Astrocyte (in vitro differentiated cells and primary cell): ENCODE results near the gene SERPINE1. TPM values are rescaled to one million over a fixed set of nuclear protein-coding genes. Genes with fewer than 3 reads are reported as not detected.

Experiments used
- DNase-seq: peaks from one replicate; pipeline ENCODE4 v3.0.0-alpha.2; 2010; ENCODE audit warnings: low read depth
- FAIRE-seq: peaks from 2 replicates; lab custom pipeline; 2011; peaks lifted over from hg19 to GRCh38; lab: Jason Lieb, UNC
- H2AFZ ChIP-seq: 2 replicates; pipeline ENCODE4 v1.6.0; 2012; ENCODE audit warnings: low read depth, low read length, inconsistent platforms
- H3K27ac ChIP-seq: 2 replicates; pipeline ENCODE4 v1.5.1; 2011; ENCODE audit warnings: low read depth, low read length, inconsistent platforms
- H3K27me3 ChIP-seq: 2 replicates; pipeline ENCODE4 v1.6.0; 2011; ENCODE audit warnings: low read length, inconsistent platforms; ENCODE audit not compliant: insufficient read depth
- H3K36me3 ChIP-seq: 2 replicates; pipeline ENCODE4 v1.5.1; 2011; ENCODE audit warnings: low read length, inconsistent platforms; ENCODE audit not compliant: insufficient read depth
- H3K4me1 ChIP-seq: 2 replicates; pipeline ENCODE4 v1.5.1; 2011; ENCODE audit warnings: low read length, inconsistent platforms; ENCODE audit not compliant: insufficient read depth
- H3K4me2 ChIP-seq: 2 replicates; pipeline ENCODE4 v1.6.0; 2012; ENCODE audit warnings: low read length, inconsistent platforms
- H3K4me3 ChIP-seq: 2 replicates; pipeline ENCODE4 v1.5.1; 2011; ENCODE audit warnings: low read depth, mild to moderate bottlenecking, low read length, inconsistent platforms; ENCODE audit not compliant: insufficient read depth
- H3K79me2 ChIP-seq: 2 replicates; pipeline ENCODE4 v1.6.0; 2012; ENCODE audit warnings: mild to moderate bottlenecking, low read length, inconsistent platforms; ENCODE audit not compliant: insufficient read depth
- H3K9ac ChIP-seq: 2 replicates; pipeline ENCODE4 v1.6.0; 2012; ENCODE audit warnings: mild to moderate bottlenecking, low read length, inconsistent platforms
- H3K9me3 ChIP-seq: 2 replicates; pipeline ENCODE4 v1.5.1; 2012; ENCODE audit warnings: low read depth, mild to moderate bottlenecking, low read length, inconsistent platforms; ENCODE audit not compliant: insufficient read depth
- H4K20me1 ChIP-seq: 2 replicates; pipeline ENCODE4 v1.6.0; 2012; ENCODE audit warnings: low read length, inconsistent platforms; ENCODE audit not compliant: insufficient read depth
- H3K27ac Mint-ChIP-seq: one replicate; pipeline ENCODE4 v1.8.0; 2021; ENCODE audit warnings: mild to moderate bottlenecking, mixed read lengths; ENCODE audit not compliant: unreplicated experiment
- H3K27me3 Mint-ChIP-seq: one replicate; pipeline ENCODE4 v1.8.0; 2021; ENCODE audit warnings: low read depth, mixed read lengths; ENCODE audit not compliant: unreplicated experiment
- H3K36me3 Mint-ChIP-seq: one replicate; pipeline ENCODE4 v1.8.0; 2021; ENCODE audit warnings: low read depth, mixed read lengths; ENCODE audit not compliant: unreplicated experiment
- H3K4me1 Mint-ChIP-seq: one replicate; pipeline ENCODE4 v1.8.0; 2021; ENCODE audit warnings: low read depth, mixed read lengths; ENCODE audit not compliant: unreplicated experiment
- H3K4me3 Mint-ChIP-seq: one replicate; pipeline ENCODE4 v1.8.0; 2021; ENCODE audit warnings: mild to moderate bottlenecking, moderate library complexity, mixed read lengths; ENCODE audit not compliant: unreplicated experiment
- H3K9me3 Mint-ChIP-seq: one replicate; pipeline ENCODE4 v1.8.0; 2021; ENCODE audit warnings: mild to moderate bottlenecking, mixed read lengths; ENCODE audit not compliant: unreplicated experiment
- EZH2 ChIP-seq: IDR thresholded peaks from 2 replicates; pipeline ENCODE4 v1.6.1; 2012; ENCODE audit warnings: mild to moderate bottlenecking, low read length, inconsistent platforms; ENCODE audit not compliant: insufficient read depth
- total RNA-seq: library from RNA; stranded (reverse); gene quantifications from 2 replicates; pipeline ENCODE4 v1.2.1, GENCODE V29; 2021
- TF ChIP-seq, protein P1 (sequence below): IDR thresholded peaks from 2 replicates; pipeline ENCODE4 v1.5.1; 2011; ENCODE audit warnings: low read depth, mild to moderate bottlenecking, inconsistent platforms, low read length, moderate library complexity; ENCODE audit not compliant: insufficient read depth

Gene SERPINE1
- total RNA-seq, 1 donor from 2014 or later: 1,496 TPM

DNA sequence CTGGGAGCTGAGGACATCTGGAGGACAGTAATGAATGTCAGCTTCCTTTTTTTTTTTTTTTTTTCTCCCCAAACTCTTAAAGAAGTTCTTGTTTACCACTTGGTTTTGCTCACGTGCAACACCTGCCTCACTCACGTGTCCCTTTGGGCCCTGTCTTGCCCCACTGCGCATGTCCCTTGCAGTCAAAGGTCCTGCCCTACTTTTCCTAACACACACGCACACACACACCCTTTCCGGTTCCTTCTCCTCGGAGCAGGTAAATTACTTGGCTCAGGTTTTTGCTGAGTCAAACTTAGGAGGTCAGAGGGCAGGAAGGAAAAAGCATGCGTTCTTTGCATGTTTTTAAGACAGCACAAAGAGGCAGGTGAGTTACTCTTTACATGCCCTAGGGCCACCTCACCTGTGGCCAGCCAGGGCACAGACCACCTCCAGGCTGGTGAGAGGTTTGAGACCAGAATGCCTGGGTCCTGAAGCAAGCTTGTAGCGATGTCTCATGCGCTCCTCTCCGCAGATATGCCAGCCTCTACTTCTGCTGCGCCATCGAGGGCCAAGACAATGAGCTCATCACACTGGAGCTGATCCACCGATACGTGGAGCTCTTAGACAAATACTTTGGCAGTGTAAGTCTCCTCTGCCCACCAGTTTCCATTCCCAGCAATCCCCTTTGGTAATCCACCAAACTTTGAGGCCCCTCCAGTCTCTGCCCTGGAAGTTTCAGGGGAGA lies 30.1 kb downstream of the SERPINE1 start:
- Histone ChIP-seq H3K4me1 (peaks cover 18% of the 10 kb centered on the region), H3K9ac (no peak overlapping the region), H3K4me3 (no peak overlapping the region), H3K27me3 (no peaks in the 10 kb centered on the region), H3K79me2 (peaks cover 23% of the 10 kb centered on the region), H2AFZ (no peak overlapping the region), H3K36me3 (peaks cover 11% of the 10 kb centered on the region), H3K4me2 (no peak overlapping the region), H3K9me3 (no peaks in the 10 kb centered on the region), H3K27ac (no peak overlapping the region), H4K20me1 (peaks cover 47% of the 10 kb centered on the region)
- no peak for TF ChIP-seq EZH2
- TF ChIP-seq, protein P1, sequence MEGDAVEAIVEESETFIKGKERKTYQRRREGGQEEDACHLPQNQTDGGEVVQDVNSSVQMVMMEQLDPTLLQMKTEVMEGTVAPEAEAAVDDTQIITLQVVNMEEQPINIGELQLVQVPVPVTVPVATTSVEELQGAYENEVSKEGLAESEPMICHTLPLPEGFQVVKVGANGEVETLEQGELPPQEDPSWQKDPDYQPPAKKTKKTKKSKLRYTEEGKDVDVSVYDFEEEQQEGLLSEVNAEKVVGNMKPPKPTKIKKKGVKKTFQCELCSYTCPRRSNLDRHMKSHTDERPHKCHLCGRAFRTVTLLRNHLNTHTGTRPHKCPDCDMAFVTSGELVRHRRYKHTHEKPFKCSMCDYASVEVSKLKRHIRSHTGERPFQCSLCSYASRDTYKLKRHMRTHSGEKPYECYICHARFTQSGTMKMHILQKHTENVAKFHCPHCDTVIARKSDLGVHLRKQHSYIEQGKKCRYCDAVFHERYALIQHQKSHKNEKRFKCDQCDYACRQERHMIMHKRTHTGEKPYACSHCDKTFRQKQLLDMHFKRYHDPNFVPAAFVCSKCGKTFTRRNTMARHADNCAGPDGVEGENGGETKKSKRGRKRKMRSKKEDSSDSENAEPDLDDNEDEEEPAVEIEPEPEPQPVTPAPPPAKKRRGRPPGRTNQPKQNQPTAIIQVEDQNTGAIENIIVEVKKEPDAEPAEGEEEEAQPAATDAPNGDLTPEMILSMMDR: no peak
- peak overlapping the region; percentile 87 for H3K4me3 Mint-ChIP-seq
- peaks cover 2% of the 10 kb centered on the region for H3K9me3 Mint-ChIP-seq
- H3K4me1 Mint-ChIP-seq: peaks cover 28% of the 10 kb centered on the region
- peaks cover 8% of the 10 kb centered on the region for H3K36me3 Mint-ChIP-seq
- no peaks in the 10 kb centered on the region for H3K27me3 Mint-ChIP-seq
- H3K27ac Mint-ChIP-seq: no peak overlapping the region
- no peak for FAIRE-seq
- no peak for DNase-seq

DNA sequence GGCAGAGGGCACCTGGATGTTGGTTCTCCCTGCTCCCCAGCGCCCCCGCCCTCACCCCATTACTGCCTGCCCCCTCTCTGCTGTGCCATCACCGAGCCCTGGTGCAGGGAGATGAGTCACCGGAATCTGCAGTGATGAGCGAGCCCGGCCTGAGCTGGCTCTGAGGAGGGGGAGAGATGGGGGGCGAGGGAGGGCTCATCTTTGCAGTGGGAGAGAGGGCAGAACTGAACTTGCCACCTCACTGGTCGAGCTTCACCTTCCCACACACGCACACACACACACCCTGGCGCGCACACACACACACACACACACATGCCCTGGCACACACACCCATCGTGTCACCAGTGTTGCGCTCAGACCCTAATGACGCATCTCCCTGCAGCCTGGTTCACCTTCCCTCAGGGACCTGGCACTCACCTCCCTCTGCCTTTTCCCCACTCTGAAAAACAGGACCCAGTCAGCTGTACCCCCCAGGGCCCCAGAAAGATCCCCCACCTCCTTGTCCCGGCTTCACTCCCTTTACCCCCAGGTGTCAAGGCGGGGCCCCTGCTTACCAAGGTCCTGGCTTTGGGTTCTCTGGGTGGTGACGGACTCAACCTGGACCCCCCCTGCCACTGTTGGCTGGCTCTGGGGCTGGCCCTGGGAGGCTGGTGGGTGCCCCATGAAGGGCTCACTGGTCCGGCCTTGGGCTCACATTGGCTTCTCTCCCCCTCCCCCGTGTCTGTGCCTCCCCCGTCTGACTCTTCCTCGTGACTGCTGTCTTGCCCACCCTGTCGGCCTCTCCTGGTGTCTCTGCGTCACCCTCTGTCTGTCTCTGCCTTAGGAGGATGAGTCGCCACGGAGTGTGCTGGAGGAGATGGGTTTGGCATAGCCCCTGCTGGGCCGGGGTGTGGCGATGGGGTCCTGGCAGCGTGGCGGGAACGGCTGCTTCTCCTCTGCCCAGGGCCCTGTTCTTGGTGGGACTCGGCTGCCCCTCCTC lies 33.1 kb downstream of the SERPINE1 start:
- Mint-ChIP-seq H3K4me3 (no peak overlapping the region), H3K27ac (peak overlapping the region; percentile 34), H3K27me3 (no peaks in the 10 kb centered on the region), H3K4me1 (peaks cover 28% of the 10 kb centered on the region), H3K9me3 (no peaks in the 10 kb centered on the region), H3K36me3 (peaks cover 8% of the 10 kb centered on the region)
- peaks cover 19% of the 10 kb centered on the region for H3K79me2 ChIP-seq
- H3K27me3 ChIP-seq: peaks cover 6% of the 10 kb centered on the region
- no peak overlapping the region for H3K4me2 ChIP-seq
- H4K20me1 ChIP-seq: peaks cover 64% of the 10 kb centered on the region
- H3K27ac ChIP-seq: no peak overlapping the region
- no peak overlapping the region for H3K4me3 ChIP-seq
- H3K9ac ChIP-seq: no peak overlapping the region
- H2AFZ ChIP-seq: no peak overlapping the region
- peaks cover 11% of the 10 kb centered on the region for H3K36me3 ChIP-seq
- TF ChIP-seq EZH2: no peak
- TF ChIP-seq, protein P1: no peak
- FAIRE-seq (no peak), DNase-seq (no peak)
- H3K4me1 ChIP-seq: peaks cover 36% of the 10 kb centered on the region
- no peaks in the 10 kb centered on the region for H3K9me3 ChIP-seq
